ENCODE data around the gene RAB40C.

The RAB40C gene

DNA sequence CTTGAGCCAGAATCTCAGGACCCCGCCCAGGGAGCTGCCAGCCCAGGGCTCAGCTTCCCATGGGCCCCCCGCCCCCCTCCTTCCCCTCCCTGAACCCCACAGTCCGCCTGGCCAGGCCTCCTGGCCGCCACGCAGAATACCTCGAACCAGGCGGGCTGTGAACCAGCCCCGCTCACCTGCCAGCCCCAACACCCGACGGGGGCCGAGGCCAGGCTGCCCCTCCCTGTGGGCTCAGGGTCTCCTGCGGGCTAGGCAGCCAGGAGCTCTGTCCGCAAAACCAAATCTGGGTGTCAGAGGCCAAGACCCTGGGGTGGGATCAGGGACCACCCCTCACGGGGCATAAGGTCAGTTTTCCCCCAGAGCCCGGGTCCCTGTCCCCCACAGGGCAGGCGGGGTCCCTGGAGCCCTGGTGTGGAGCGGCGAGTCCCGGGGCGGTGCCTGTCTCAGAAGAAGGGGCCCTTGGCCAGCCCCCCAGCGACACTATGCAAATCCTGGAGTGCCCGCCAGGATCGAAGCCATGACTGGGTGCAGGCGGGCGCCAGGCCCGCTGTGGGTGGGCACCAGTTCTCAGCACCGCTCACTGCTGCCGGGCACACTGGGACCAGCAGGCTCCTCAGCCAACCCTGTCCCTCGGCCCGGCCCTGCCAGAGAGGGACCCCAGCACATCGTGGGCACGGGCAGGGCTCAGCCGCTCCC is 36.1 kb upstream of the RAB40C start:
- Histone ChIP-seq H3K36me3 (ENCODE audit: control insufficient read depth, insufficient read depth, low read length) (peaks cover 20% of the 10 kb centered on the region; the same call in 1 of the 2 replicates), H3K27ac (ENCODE audit: low read length) (no peak overlapping the region), H3K4me3 (ENCODE audit: low read length) (no peak overlapping the region), H3K9me3 (ENCODE audit: control insufficient read depth, insufficient read depth, low read length) (no peaks in the 10 kb centered on the region), H3K4me1 (ENCODE audit: control insufficient read depth, insufficient read depth, low read length) (no peaks in the 10 kb centered on the region; the same call in 1 of the 2 replicates), H3K27me3 (ENCODE audit: control insufficient read depth, insufficient read depth, low read length) (no peaks in the 10 kb centered on the region; the same call in 1 of the 2 replicates)
- no peak for DNase-seq (ENCODE audit: low read depth, low spot score)
- WGBS (ENCODE audit: insufficient coverage, insufficient read length): no CpG with 5 or more reads among the region's 33 CpGs

DNA sequence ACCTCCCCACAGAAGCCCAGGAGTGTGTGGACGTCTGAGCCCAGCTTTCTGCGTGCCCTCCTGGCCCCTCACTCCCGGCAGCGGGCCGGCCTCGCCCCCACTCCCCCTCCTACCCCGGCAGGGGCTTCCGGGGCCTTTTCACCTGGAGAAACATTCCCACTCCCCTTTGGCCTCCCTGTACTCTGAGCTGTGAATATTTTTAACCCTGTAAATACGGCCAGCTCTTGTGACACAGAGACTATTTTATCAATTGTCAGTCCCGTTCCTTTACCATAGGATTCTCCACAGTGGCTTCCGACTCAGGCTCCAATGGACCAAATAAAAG is 35.6 kb upstream of the RAB40C start:
- WGBS (ENCODE audit: insufficient coverage, insufficient read length): no CpG with 5 or more reads among the region's 11 CpGs
- peaks cover under 1% of the 10 kb centered on the region; the same call in 1 of the 2 replicates for H3K4me1 ChIP-seq (ENCODE audit: control insufficient read depth, insufficient read depth, low read length)
- peaks cover 2% of the 10 kb centered on the region for H3K27me3 ChIP-seq (ENCODE audit: control insufficient read depth, insufficient read depth, low read length)
- no peak overlapping the region for H3K27ac ChIP-seq (ENCODE audit: low read length)
- no peaks in the 10 kb centered on the region for H3K9me3 ChIP-seq (ENCODE audit: control insufficient read depth, insufficient read depth, low read length)
- H3K36me3 ChIP-seq (ENCODE audit: control insufficient read depth, insufficient read depth, low read length): peaks cover 17% of the 10 kb centered on the region; the same call in 1 of the 2 replicates
- no peak overlapping the region for H3K4me3 ChIP-seq (ENCODE audit: low read length)
- DNase-seq (ENCODE audit: low read depth, low spot score): no peak

DNA sequence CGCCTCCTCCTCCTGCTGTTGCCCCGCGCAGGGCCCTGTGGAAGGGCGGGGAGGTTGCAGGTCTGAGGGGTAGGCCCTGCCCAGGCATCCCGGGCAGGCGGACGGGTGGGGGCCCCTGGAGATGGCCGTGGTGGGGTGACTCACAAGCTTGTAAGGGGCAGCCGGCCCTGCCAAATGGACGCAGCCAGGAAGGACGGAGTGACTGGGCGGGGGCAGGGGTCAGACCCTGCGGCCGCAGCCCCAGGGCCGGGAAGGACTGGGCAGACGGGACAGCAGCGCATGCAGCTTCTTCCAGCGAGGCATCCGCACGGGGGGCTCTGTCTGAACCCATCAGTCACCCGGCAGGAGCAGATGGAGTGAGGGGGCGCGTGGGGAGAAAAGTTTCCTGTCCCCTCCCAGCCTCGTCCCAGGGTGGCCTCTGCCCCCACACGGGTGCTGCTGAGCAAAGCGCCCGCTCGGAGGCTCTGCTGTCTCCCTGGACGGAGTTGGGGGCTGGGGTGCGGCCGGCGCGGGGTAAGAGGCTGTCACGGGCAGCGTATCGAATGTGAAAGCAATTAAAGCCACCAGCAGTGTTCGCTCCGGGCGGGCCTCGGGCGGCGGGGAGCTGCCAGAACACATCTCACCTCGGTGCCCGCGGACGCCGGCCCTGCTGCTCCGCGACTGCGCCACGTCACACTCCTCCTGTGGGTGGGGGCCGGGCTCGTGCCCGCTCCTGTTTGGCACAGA is 35.1 kb upstream of the RAB40C start:
- WGBS (ENCODE audit: insufficient coverage, insufficient read length): no CpG with 5 or more reads among the region's 54 CpGs
- Histone ChIP-seq H3K27me3 (ENCODE audit: control insufficient read depth, insufficient read depth, low read length) (peaks cover 8% of the 10 kb centered on the region), H3K4me1 (ENCODE audit: control insufficient read depth, insufficient read depth, low read length) (peaks cover 1% of the 10 kb centered on the region; the same call in 1 of the 2 replicates), H3K36me3 (ENCODE audit: control insufficient read depth, insufficient read depth, low read length) (peaks cover 17% of the 10 kb centered on the region; the same call in 1 of the 2 replicates), H3K9me3 (ENCODE audit: control insufficient read depth, insufficient read depth, low read length) (no peaks in the 10 kb centered on the region), H3K27ac (ENCODE audit: low read length) (no peak overlapping the region), H3K4me3 (ENCODE audit: low read length) (no peak overlapping the region)
- DNase-seq (ENCODE audit: low read depth, low spot score): no peak

DNA sequence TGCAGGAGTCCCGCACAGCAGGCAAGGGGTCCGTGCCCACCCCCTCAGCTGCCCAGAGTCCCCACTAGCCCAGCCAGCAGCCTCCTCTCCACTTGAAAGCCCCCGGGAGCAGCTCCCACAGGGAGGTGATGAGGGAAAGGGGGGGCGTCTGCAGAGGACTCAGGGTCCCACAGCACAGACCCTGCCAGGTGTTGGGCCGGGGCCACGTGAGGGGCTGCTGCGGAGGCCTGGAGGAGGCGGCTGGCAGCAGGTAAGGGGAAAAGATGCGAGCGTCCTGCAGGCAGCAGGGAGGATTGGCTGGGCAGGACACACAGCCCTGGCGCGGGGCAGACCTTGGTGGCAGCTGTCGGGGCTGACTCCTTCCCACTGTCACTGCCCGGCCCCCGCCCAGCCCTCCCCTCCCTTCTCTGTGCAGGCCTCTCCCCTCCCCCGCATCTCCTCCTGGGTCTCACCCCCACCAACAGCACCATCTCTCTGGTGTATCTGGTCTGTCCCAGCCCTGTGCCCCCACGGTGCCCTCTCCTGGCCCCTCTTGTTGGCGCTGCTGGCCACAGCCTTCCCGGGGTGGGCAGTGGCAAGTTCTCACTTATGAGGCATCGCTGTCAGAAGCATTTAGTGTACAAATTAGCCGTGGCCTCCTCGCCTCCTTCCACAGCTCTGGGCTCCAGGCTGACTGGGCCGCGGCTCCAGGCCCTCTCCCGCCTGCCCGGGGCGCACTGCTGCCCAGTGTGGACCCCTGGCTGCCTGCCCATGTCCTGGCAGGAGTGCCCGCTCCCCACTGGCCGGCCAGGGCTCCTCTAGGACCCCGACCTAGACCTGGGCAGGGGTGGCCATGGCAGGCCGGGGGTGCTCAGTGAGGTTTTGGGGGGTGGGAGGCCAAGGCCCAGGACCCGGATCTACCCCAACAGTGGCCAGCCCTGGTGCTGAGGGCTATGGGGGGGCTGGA is 34.1 kb upstream of the RAB40C start:
- DNase-seq (ENCODE audit: low read depth, low spot score): no peak
- peaks cover 9% of the 10 kb centered on the region for H3K27me3 ChIP-seq (ENCODE audit: control insufficient read depth, insufficient read depth, low read length)
- no CpG with 5 or more reads among the region's 32 CpGs for WGBS (ENCODE audit: insufficient coverage, insufficient read length)
- peaks cover 1% of the 10 kb centered on the region; the same call in 1 of the 2 replicates for H3K4me1 ChIP-seq (ENCODE audit: control insufficient read depth, insufficient read depth, low read length)
- H3K9me3 ChIP-seq (ENCODE audit: control insufficient read depth, insufficient read depth, low read length): no peaks in the 10 kb centered on the region
- no peak overlapping the region for H3K4me3 ChIP-seq (ENCODE audit: low read length)
- no peak overlapping the region for H3K27ac ChIP-seq (ENCODE audit: low read length)
- peaks cover 17% of the 10 kb centered on the region; the same call in 1 of the 2 replicates for H3K36me3 ChIP-seq (ENCODE audit: control insufficient read depth, insufficient read depth, low read length)

DNA sequence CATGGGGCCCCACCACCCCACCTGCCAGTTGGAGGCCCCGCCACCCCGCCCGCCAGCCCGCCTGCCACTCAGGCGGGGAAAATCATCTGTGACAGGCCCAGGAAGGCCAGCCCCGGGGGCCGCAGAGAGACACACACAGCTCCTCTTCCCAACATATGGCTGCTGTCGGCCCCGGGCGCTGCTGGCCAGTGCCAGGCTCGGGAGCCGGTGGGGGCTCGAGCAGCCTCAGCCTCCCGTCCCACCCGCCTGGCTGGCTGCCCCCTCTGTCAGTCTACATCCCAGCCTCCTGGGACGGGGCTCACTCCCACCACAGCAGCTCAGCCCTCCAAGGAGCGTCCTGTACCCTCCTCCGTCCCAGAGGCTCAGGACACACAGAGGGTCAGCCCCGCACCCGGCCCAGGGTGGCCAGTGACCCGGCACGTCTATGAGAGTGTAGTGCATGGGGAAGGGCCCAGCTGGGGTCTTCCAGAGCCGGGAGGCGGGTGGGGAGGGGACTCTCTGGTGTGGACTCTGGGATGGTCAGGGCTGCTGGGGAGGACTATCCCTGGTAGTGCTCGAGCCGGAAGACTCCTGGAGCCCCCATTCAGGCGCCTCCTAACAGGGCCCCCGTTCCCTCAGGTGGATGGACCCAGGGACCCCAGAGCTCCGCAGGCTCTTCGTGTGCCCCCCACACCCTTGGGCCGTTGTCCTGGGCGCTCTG is 33.2 kb upstream of the RAB40C start:
- WGBS (ENCODE audit: insufficient coverage, insufficient read length): no CpG with 5 or more reads among the region's 32 CpGs
- Histone ChIP-seq H3K9me3 (ENCODE audit: control insufficient read depth, insufficient read depth, low read length) (no peaks in the 10 kb centered on the region), H3K4me1 (ENCODE audit: control insufficient read depth, insufficient read depth, low read length) (peaks cover 1% of the 10 kb centered on the region; the same call in 1 of the 2 replicates), H3K36me3 (ENCODE audit: control insufficient read depth, insufficient read depth, low read length) (peaks cover 13% of the 10 kb centered on the region; the same call in 1 of the 2 replicates), H3K27me3 (ENCODE audit: control insufficient read depth, insufficient read depth, low read length) (peaks cover 14% of the 10 kb centered on the region), H3K27ac (ENCODE audit: low read length) (no peak overlapping the region), H3K4me3 (ENCODE audit: low read length) (no peak overlapping the region)
- no peak for DNase-seq (ENCODE audit: low read depth, low spot score)

DNA sequence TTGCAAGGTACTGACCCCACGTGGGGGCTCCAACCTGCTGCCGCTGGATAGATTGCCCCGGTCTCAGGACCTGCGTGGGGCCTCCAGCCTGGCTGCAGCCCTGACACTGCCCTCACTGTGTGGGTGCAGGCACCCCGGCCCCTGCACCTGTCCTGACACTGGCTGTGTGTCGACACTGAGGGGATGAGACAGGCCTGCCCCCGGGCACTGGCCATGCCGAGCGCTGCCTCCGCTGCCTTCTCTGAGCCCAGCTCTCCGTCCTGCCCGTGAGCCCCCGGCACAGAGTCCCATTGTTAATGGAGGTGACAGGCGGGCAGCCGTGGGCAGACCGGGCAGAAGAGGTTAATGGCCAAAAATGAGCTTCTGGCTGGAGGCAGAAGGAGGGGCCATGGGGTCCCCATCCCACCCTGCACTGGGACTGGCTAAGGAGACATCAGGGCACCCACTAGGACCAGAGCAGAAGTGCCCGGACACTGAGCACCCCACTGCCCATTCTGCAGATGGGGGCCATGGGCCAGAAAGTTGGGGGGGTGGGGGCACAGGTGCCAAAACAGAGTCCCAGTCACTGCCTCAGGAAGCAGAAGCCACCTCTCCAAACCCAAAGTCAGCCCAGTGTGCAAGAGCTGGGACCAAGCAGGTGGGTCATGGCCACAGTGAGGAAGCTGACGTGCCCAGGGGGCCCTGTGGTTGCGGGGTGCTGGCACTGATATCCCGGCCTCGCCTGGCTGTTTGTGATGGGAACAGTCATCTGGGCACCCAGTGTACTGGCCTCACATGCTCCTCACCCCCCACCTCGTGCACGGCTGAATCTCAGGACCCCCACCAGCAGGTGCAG is 32.2 kb upstream of the RAB40C start:
- Histone ChIP-seq H3K4me3 (ENCODE audit: low read length) (no peak overlapping the region), H3K4me1 (ENCODE audit: control insufficient read depth, insufficient read depth, low read length) (peaks cover 1% of the 10 kb centered on the region; the same call in 1 of the 2 replicates), H3K27me3 (ENCODE audit: control insufficient read depth, insufficient read depth, low read length) (peaks cover 16% of the 10 kb centered on the region), H3K9me3 (ENCODE audit: control insufficient read depth, insufficient read depth, low read length) (no peaks in the 10 kb centered on the region), H3K36me3 (ENCODE audit: control insufficient read depth, insufficient read depth, low read length) (peaks cover 4% of the 10 kb centered on the region; the same call in 1 of the 2 replicates), H3K27ac (ENCODE audit: low read length) (no peak overlapping the region)
- WGBS (ENCODE audit: insufficient coverage, insufficient read length): no CpG with 5 or more reads among the region's 23 CpGs
- DNase-seq (ENCODE audit: low read depth, low spot score): no peak

DNA sequence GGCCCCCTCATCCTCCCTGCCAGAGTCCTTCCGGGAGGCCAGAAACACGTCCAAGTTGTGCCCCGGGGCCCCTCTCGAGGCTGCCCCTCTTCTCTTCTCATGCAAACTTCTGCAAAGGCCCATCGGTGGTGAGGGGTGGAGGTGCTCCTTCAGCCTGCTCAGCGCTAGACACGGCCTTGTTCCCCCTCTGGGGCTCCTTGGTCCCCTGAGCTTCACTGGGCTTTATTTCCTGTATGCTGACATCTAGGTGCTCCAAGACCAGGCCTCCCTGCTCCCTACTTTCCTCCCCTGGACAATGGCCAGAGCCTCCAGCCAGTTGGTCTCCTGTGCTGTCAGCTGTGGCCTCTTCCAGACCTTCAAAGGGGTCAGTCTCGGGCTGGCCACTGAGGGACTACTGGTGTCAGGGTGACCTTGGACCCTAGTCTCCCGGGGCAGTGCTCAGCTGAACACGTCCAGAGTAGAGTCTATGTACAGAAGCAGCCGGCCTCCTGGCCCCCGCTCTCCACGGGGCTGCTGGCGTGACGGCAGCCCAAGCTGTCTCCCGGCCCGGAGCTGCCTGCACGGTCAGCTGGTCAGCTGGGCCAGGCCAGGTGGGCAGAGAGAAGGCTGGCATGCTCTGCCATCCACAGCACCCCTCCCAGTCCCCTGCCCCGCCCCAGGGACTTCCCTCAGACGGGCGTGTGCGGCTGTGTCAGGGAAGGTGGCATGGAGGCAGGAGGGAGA is 31.4 kb upstream of the RAB40C start:
- H3K27me3 ChIP-seq (ENCODE audit: control insufficient read depth, insufficient read depth, low read length): peaks cover 16% of the 10 kb centered on the region
- DNase-seq (ENCODE audit: low read depth, low spot score): no peak
- H3K4me3 ChIP-seq (ENCODE audit: low read length): no peak overlapping the region
- peaks cover 1% of the 10 kb centered on the region; the same call in 1 of the 2 replicates for H3K4me1 ChIP-seq (ENCODE audit: control insufficient read depth, insufficient read depth, low read length)
- peaks cover 3% of the 10 kb centered on the region; the same call in 1 of the 2 replicates for H3K36me3 ChIP-seq (ENCODE audit: control insufficient read depth, insufficient read depth, low read length)
- no peaks in the 10 kb centered on the region for H3K9me3 ChIP-seq (ENCODE audit: control insufficient read depth, insufficient read depth, low read length)
- no CpG with 5 or more reads among the region's 22 CpGs for WGBS (ENCODE audit: insufficient coverage, insufficient read length)
- H3K27ac ChIP-seq (ENCODE audit: low read length): no peak overlapping the region

DNA sequence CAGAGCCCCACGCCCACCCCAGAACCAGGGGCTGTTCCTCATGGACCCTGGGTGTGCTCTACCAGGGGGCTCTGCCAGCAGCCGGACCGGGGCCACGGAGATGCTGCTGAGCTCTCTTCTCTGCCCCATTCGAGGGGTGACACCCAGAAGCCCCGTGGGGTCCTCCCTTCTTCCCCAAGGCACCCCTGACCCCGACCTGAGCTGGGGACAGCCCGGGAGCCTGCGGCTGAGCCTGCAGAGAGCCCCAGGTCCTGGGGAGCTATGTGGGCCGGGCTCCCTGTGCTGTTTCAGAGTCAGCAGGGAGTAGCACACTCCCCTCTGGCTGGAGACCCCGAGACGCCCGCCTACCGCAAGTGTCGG is 30.9 kb upstream of the RAB40C start:
- no CpG with 5 or more reads among the region's 15 CpGs for WGBS (ENCODE audit: insufficient coverage, insufficient read length)
- Histone ChIP-seq H3K27me3 (ENCODE audit: control insufficient read depth, insufficient read depth, low read length) (peaks cover 16% of the 10 kb centered on the region), H3K27ac (ENCODE audit: low read length) (no peak overlapping the region), H3K36me3 (ENCODE audit: control insufficient read depth, insufficient read depth, low read length) (peaks cover 3% of the 10 kb centered on the region; the same call in 1 of the 2 replicates), H3K9me3 (ENCODE audit: control insufficient read depth, insufficient read depth, low read length) (no peaks in the 10 kb centered on the region), H3K4me1 (ENCODE audit: control insufficient read depth, insufficient read depth, low read length) (peaks cover 1% of the 10 kb centered on the region; the same call in 1 of the 2 replicates), H3K4me3 (ENCODE audit: low read length) (no peak overlapping the region)
- DNase-seq (ENCODE audit: low read depth, low spot score): no peak
